Measurements from ENCODE around the gene NUDT4B.
"Not testable (repeated sequence)": the region's sequence is repeated elsewhere in the genome, so short reads cannot be mapped to it uniquely, and the experiment has no call there.

DNA sequence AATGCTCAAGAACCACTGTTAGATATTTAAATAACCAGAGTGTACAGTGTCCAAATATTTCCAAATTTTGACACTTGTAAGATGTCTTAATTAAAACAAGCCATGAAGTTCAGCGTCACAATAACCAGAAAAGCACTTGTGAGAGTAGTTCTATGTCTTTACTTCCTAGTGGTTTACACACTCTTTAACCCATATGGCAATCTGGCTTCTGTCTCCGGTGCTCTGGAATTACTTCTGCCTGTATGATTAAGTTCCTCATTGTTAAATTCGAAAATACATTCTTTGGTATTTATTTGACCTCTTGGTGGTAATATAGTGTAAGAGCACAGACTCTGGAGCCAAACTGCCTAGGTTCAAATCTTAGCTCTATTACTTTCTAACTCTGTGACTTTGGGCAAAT is 20.9 kb downstream of the NUDT4B start:
- TF ChIP-seq EZH2 (IDR thresholded peaks at IDR 0.05; ENCODE audit: borderline replicate concordance, low read length) = not testable (repeated sequence)
- TF ChIP-seq, protein P1, sequence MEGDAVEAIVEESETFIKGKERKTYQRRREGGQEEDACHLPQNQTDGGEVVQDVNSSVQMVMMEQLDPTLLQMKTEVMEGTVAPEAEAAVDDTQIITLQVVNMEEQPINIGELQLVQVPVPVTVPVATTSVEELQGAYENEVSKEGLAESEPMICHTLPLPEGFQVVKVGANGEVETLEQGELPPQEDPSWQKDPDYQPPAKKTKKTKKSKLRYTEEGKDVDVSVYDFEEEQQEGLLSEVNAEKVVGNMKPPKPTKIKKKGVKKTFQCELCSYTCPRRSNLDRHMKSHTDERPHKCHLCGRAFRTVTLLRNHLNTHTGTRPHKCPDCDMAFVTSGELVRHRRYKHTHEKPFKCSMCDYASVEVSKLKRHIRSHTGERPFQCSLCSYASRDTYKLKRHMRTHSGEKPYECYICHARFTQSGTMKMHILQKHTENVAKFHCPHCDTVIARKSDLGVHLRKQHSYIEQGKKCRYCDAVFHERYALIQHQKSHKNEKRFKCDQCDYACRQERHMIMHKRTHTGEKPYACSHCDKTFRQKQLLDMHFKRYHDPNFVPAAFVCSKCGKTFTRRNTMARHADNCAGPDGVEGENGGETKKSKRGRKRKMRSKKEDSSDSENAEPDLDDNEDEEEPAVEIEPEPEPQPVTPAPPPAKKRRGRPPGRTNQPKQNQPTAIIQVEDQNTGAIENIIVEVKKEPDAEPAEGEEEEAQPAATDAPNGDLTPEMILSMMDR (IDR thresholded peaks at IDR 0.05; ENCODE audit: low read length) = not testable (repeated sequence)
